Stimulated activated CD8-positive, alpha-beta memory T cell treated with anti-CD3 and anti-CD28 coated beads, Interleukin-15, amount 100 ng/mL, for 1 hour (primary cell): ENCODE data around the gene TXNDC17.
"Not testable (repeated sequence)": the region's sequence is repeated elsewhere in the genome, so short reads cannot be mapped to it uniquely, and the experiment has no call there.

Experiments
- DNase-seq: peaks from one replicate; pipeline ENCODE4 v3.0.0-alpha.2; 2020; ENCODE audit warnings: low read depth

TXNDC17 gene

DNA sequence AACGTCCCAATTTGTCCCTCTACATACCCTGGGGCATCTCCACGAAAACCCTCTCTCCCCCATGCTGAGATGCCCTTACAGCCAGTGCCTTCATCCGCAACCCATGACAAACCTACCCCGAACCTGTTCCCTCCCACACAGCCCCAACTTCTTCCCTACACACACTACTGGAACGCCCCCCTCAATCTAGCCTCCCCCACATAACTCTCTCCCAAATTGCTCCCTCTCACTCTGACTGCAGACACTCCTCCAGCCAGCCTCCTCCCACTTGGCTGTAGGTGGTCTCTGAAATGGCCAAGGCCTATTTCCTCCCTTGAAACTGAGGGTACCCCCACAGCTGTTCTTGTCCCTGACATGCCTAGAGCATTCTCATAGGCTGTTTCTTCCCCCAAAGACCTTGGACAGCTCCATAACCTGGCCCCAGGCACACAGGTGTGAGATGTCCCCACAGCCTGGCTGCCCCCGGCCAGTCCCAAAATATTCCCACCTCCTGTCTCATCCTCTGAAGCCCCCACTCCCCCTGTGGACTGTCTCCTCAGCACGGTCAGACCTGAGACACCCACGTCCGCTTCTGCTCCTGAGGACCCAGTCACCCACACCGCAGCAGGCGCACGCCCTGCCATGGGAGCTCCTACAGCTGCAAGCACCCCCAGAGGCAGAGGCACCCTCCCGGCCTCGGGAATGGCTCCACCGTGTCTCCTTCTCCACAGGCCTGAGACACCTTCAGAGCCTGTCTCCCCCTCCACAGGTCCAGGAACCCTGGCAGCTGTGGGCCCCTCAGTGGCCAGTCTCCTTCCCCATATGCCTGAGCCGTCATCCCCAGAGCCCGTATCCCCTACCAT is 4.0 kb upstream of the TXNDC17 start:
- no peak for DNase-seq

DNA sequence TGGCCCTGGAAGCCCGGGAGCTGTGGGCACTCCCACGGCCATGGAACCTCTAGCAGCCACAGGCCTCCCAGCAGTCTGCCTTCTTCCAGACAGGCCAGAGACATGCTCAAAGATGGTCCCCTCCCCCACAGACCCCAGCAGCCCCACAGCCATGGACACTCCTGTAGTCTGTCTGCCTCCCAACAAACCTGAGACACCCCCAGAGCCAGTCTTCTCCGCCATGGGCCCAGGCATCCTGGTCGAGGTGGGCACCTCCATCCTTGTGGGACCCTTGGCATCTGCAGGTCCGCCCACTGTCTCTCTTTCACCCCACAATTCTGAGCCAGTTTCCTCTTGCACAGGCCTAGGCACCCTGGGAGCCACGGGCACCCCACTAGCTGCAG is 3.4 kb upstream of the TXNDC17 start:
- DNase-seq: no peak

DNA sequence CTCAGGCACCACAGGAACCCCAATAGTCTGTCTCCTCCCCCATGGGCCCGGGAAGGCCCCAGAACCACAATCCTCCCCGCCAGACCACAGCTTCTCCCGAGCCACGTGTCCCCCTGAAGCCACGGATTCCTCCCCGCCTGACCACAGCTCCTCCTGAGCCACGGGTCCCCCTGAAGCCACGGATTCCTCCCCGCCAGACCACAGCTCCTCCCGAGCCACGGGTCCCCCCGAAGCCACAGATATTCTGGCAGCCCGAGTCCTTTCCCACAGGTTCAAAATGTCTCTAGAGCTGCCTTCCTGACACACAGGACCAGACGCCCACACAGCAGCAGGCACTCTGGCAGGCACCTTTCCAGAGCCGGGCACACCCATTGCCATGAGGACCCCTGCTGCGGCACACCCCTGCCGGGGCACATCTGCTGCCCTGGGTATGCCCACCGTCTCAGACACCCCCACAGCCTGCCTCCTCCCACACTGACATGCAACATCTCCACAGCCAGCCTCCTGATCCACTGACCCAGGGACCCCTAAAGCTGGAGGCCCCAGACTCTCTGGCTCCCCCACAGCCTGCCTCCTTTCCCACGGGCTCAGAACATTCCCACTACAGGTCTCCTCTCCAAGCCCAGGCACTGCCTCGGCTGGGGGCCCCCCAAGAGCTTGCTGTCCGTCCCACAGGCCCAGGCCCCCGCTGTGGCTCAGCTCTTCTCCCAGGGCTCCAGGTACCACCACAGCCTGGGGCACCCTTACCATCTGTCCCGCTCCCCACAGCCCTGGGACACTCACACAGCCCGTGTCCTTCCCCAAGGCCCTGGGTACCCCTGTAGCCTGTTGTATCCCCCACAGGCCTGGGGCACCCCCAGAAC is 2.6 kb upstream of the TXNDC17 start:
- DNase-seq: no peak

DNA sequence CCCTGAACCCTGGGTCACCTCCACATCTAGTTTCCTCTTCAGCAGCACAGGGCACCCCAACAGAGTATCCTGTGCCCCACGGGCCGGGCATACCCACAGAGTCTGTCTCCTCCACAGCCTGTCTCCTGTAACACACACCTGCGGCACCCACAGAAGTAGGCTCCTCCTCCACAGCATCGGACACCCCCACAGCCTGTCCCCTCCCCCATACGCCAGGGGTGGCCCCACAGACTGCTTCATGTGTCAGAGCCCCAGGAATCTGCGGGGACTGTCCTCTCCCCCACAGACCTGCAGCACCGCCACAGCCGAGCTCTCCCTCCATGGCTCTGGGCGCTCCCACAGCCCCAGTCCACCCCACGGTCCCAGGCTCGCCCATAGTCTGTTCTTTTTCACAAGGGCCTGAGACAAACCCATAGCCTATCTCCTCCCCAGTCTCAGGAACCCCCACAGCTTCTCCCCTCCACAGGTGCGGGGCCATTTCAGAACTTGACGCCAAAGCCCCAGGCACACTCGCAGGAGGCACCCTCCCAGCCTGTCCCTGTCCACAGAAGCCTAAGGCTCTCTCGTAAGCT is 1.8 kb upstream of the TXNDC17 start:
- DNase-seq: no peak

DNA sequence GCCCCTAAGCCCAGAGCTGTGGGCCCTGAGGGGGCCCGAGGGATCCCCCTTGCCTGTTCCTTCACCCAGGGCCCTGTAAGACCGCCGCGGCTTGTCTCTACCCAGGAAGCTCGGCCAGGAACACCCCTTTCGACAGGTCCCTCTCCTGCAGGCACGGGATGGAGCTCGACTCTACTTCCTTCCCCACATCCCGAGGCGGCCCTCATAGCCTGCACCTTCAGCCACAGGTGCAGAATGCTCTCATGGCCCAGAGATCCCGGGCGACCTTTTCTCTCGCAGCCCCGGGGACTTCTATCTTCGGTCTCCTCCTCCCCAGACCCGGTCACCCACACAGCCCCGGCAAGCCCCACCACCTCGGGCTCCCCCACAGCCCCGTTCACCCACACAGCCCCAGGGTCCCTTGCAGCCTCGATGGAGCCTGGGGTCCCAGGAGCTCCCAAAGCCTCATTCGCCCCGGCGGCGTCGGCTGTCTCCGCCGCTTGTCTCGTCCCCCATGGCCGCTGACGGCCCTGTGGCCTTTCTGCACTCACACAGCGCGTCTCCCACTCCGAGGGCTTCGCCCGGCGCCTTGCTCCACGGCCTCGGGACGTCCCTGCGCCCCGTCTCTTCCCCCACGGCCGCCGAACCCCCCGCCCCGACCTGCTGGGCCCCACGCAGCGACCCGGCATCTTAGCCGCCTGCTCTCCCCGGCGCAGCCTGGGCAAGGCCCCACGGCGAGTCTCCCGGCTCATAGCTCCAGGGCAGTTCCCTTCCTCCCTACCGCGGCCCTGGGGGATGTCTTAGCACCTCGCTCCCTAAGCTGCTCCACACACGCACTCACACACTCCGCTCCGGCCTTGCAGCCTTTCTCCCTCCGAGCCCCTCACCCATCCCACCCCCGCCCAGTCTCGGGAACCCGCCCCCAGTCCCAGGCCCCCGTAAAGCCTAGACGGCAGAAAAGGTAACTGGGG is 999 bp upstream of the TXNDC17 start:
- no peak for DNase-seq

DNA sequence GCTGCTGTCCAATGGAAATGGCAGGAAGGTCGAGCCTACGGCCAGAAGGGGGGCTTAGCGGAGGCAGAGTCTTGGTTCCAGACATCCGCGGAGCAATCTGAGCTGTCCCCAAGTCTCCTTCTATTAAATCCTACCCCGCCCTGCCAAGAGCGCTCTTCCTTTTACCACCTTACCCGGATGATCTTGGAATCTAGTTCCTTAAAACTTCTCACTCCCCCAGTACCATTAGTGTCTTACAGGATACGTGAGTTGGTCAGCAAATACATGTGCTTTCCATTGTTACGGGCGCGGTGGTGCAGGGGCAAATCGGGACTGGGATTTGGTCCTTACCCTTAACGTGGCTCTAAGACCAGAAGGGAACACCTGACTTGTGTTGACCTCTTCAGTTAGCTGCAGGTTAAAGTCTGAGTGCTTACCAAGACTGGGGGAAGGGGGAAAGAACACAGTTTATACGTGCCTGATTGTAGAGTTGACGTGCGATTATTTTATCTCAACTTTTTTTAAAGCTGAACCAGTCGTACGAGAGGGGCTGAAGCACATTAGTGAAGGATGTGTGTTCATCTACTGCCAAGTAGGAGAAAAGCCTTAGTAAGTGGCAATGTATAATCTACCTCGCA is 495 bp downstream of the TXNDC17 start:
- DNase-seq: no peak

DNA sequence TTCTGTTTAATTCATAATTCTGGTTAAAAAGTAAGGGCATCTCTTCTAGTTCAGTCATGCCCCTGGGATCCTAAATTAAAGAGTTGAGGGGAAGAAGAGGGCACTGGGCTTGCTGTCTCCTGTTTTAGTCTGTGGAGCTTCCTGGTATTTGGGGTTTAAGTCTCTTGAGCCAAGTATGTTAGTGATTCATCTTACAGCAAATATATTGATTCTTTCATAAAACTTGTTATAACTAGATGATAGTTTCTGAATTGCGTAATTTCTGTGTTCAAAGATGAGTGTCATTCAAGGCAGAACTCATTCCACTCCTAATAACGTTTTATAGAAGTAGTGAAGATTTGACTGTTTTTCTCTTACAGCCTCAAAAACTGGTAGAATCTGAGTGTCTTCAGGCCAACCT is 1.7 kb downstream of the TXNDC17 start:
- no peak for DNase-seq

DNA sequence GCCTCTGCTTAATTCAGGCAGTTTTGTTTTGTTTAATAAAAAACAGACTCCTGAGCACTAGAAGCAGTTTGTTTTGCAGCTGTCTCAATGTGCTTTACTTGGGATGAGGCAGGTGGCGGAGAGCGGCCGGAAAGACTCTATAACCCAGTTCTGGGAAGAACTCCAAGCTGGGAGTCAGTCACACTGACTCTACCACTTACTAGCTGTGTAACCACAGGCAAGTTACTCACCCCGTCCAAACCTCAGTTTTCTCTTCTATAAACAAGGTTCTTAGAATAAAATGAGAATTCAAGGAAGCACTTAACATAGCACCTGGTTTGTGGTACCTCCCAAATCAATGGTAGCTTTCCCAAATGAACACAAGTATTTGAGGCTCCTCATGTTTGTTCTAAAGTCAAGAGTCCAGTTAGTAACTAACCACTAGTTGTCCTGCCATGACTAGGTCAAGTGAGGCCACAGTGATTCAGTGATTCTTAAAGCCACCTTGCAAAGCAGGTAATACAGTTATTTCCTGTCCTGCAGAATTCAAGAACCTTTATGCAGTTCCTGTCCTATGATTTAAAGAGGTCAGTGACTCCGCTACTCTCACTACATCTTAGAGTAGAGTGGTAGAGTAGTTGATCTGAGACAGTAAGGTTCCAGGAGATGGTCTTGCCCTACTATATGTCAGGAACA is 2.7 kb downstream of the TXNDC17 start:
- no peak for DNase-seq

DNA sequence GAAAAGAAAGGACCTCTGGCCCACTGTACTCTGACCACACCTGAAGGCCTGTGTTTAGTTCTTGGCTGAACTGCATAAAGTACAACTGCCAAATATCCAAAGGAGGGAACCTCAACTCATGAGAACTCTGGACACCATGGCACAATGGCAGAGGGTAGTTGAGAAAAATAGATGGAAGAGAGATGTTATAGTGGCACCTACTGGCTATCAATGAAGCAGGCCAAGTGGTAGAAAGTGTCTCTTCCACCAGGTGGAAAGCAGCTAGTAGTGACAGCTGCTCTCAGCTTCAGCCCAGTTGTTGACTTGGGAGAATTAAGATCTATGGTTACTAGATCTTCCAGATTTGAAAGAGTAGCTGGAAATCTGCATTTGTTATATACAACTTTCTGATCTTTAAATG is 7.3 kb downstream of the TXNDC17 start:
- no peak for DNase-seq

DNA sequence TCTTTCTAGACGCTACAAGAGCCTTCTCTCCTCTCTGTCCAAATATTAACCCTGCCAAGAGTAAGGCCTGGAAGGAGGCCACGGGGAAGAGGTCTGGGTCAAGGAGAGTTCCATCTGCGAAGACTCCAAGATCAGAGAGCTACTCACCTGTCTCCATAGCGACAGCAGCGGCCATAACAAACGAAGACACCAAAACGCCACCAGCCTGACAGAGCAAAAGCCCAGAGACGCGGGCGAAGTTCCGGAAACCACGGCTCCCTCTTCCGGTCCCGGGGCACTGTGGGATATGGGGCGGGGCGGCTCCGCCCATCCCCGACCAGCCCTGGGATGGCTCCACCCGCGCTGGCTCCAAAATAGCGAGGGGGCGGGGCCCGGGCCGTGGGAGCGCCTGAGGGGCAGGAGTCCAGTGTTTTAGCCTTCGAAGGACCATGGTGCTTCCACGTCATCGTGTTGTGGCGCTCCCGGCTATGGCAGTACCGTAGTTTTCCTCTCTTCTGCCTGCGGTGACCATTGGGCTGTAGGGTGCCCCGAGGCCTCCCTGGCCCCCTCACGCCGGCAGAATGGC is 10.6 kb downstream of the TXNDC17 start, which contains the start of the genes C17orf100 and MED31:
C17orf100 (plus strand) TSS at position 409 of the 565 bp plus-strand sequence; CDS start at position 561, 152 bp downstream.
MED31 (minus strand) TSS at position 252 of the 565 bp plus-strand sequence; CDS start at position 175, 77 bp downstream.
- peak; percentile 89 for DNase-seq

DNA sequence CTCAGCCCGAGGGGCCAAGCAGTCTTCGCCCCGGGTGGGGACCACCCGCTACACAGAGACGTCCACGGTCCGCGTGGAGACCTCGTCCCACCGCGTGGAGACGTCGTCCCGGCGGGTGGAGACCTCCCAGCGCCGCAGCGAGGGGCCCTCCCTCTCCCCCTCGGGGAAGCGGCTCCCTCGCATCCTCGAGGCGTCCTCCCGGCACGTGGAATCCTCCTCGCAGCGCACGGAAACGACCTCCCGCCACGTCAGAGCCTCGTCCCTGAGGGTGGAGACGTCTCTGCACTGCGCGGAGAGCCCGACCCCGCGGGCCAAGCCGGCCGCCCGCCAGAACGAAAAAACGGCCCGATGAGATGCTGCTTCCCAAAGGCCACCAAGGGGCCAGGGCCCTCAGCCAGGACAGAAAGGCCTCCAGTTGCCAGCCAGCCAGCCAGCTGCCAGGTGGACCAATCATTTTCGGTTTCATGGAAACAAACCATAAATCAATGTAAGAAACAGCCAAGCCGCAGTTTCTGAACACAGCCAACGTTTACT is 11.1 kb downstream of the TXNDC17 start:
- DNase-seq: no peak

DNA sequence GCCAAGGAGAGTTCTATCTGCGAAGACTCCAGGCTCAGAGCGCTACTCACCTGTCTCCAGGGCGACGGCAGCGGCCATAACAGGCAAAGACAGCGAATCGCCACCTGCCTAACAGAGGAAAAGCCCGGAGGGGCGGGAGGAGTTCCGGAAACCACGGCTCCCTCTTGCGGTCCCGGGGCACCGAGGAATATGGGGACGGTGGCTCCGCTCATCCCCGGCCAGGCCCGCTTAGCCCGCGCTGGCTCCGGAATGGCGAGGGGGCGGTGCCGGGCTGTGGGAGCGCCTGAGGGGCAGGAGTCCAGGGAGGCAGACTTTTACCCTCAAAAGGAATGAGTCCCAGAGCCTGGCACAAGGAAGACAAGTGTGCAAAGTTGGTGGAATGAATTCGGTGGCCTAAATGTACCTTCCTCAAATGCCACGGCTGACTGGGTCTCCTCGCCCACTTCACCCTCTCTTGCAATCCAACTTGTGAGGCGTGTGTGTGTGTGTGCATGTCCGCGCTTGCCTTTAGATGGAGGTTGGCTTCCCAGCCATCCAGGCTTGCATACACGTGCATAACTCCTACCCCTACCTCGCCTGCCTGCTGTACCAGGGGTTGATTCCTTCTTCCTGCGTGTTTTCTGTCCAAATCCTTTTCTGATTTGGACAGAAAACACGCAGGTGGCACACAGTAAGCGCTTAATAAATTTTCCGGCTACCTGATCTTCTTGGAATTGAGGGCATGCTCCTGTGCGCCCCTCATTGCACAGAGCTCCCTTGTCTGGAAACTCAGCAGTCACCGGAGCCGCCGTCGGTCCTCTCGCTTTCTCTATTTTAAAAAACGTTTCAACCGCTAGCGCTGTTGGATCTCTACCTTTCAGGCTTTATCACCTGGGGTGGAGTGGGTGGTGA is 14.2 kb downstream of the TXNDC17 start:
- DNase-seq: no peak

DNA sequence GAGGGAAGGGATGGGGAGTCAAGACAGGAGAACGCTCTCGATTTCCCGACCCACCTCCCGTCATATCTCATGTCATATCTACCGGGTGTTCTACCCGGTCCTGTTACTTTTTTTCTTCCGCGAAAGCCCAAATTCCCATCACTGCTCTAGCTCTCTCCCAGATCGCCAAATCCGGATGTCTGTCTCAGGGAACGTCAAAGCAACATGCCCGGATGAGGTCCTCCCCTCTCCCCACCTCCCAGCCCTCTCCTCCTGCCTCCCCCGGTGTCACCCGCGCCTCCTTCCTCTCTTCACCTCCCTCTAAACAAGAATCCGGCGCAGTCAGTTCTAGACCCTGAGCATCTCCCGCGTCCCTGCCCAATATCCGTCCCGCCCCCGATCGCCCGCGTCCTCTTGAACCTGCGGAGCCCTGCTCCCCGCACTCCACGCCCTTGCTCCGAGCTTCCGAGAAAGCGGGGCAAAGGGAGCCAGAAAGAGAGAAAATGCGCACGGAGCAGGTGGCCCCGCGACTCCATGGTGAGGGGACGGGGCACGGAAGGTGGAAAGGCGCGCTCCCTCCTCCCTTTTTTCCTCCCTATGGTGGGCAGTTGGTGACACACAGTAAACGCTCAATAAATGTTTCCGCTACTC is 15.0 kb downstream of the TXNDC17 start:
- DNase-seq: not testable (repeated sequence)

DNA sequence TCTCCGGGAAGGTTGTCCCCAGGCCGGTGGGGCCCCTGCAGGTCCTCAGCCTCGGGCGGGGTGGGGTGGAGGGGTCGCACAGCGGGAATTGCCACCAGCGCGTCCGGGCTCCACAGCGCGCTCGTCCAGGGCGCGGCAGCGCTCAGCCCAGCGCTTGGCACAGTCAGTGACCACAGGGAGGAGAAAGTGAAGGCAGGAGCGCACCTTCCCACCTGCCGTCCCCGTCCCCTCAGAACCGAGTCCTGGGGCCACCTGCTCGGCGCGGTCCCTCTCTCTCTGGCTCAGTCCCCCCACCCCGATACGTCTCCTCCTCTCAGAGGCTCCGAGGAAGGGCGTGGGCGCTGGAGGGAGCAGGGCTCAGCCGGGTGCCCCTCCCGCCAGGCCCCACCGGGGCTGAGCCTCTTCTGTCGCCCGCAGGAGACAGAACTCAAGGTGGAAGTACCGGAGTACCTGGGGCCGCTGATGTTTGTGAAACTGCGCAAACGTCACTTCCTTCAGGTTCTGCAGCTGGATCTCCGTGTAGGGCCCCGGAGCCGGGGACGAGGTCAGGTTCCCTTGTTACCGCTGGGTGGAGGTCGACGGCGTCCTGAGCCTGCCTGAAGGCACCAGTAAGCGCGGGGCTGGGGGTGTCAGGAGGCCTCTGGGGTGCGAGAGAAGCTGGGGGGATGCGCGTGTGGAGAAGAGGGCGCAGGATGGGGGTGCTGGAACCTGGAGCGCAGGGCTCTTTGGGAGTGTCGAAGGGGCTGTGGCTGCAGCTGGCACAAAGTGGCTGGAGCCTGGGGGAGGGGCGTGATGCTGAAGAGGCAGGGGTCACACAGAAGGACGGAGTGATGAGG is 16.2 kb downstream of the TXNDC17 start:
- not testable (repeated sequence) for DNase-seq

DNA sequence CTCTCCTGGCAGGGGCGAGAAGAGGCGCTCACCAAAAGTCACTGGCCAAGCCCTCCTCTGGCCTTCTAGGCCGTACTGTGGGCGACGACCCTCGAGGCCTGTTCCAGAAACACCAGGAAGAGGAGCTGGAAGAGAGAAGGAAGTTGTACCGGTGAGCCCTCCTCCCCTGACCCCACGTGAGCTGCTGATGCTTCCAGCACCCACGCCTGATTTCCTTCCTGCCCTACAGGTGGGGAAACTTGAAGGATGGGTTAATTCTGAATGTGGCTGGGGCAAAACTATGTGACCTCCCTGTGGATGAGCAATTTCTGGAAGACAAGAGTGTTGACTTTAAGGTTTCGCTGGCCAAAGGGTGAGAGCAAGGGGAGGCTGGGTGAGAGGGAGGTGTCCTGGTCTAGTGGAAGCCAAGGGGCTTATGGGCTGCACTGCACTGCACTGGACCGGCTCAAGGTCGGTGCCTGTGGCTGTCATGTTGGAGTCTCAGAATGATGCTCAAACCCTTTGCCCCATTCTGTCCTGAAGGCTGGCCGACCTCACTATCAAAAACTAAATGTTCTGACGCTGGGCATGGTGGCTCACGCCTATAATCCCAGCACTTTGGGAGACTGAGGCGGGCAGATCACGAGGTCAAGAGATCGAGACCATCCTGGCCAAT is 16.9 kb downstream of the TXNDC17 start:
- DNase-seq: no peak

DNA sequence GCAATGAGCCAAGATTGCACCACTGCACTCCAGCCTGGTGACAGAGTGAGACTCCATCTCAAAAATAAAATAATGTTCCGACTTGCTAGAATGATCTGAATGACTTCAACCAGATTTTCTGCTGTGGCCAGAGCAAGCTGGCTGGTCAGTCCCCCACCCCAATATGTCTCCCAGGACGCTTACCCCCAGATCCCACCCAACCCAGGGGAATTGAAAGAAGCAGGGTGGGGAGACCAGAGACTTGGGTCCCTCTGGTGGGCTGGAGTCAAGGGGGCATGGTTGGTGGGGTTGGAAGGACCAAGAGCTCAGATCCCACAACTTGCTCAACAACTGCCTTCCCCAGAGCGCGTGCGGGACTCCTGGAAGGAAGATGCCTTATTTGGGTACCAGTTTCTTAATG is 17.6 kb downstream of the TXNDC17 start:
- not testable (repeated sequence) for DNase-seq

DNA sequence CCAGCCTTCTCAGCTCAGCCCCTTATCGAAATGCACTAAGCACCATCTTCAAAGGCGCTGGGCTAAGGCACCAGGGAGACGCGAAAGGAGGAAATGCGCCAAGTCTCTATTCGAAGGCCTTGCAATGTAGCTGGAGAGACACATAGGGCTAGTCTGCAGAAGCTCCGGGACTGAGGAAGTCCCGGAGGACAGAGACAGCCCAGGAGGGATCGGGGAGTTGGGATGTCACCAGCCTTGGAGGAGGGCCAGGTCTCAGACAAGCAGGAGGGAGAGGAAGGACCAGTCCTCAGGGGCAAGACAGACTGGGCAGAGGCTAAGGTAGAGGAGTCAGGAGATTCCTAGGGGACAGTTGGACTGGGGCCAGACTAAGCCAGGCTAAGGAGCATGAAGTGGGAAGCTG is 19.2 kb downstream of the TXNDC17 start:
- no peak for DNase-seq
